Measurements from ENCODE around the gene NCOA7.

DNA sequence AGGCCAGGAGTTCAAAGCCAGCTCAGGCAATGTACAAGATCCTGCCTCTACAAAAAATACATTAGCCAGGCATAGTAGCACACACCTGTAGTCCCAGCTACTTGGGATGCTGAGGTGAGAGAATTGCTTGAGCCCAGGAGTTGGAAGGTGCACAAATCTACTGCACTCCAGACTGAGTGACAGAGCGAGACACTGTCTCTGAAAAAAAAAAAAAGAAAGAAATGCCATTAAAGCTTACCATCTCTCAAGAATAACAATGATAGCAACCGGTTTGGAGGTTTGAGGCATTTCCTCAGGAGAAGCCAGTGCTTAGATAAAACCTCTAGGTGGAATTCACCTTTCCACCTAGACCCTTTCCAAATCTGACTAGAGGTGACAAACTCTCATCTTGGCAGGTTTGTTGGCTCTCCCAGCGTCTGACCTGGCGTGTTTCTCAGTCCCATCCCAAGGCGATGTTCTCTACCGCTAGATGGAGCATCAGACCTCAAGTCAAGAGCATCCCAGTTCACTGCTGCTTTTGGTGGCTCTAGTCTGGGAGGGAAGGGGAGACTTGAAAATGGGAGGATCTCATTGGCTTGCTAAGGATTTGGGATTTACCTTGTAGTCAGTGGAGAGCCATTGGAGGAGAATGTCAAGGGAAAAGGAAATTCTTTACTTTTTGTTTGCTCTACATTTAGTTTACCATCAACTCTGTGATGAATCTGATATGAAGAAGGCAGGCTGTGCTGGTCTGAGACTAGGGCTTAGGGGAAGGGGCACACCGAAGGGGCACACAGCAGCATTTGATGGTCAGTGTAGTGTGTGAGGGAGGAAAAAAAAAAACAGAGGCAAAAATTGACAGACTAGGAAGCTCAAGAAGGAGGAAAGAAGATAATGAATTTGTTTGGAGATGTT, 67.9 kb downstream of the NCOA7 start:
- TF ChIP-seq TAF1 (IDR thresholded peaks at IDR 0.05; ENCODE audit: borderline replicate concordance, low read depth, low read length) (no peak), POLR2AphosphoS5 (IDR thresholded peaks at IDR 0.05; ENCODE audit: low read depth, low read length) (no peak), POLR2A (IDR thresholded peaks at IDR 0.05; ENCODE audit: low read depth, low read length) (no peak)

Data from GM12892 (cell line).